GM18951 (cell line): ENCODE measurements around the gene ITGA11.

Experiments used
- POLR2A ChIP-seq: IDR thresholded peaks from 4 replicates; pipeline ENCODE4 v1.6.1; 2011; ENCODE audit warnings: mild to moderate bottlenecking; ENCODE audit not compliant: insufficient read length, insufficient read depth; ENCODE audit errors: extremely low read depth
- in situ Hi-C: fragments of 300-500 bp; cut with MboI; formaldehyde crosslinking; loops from one replicate; pipeline ENCODE4 v1.12.0; 2022; ENCODE audit warnings: low sequenced_read_pairs, mixed read lengths, inconsistent platforms; ENCODE audit not compliant: unreplicated experiment

The ITGA11 gene, protein sequence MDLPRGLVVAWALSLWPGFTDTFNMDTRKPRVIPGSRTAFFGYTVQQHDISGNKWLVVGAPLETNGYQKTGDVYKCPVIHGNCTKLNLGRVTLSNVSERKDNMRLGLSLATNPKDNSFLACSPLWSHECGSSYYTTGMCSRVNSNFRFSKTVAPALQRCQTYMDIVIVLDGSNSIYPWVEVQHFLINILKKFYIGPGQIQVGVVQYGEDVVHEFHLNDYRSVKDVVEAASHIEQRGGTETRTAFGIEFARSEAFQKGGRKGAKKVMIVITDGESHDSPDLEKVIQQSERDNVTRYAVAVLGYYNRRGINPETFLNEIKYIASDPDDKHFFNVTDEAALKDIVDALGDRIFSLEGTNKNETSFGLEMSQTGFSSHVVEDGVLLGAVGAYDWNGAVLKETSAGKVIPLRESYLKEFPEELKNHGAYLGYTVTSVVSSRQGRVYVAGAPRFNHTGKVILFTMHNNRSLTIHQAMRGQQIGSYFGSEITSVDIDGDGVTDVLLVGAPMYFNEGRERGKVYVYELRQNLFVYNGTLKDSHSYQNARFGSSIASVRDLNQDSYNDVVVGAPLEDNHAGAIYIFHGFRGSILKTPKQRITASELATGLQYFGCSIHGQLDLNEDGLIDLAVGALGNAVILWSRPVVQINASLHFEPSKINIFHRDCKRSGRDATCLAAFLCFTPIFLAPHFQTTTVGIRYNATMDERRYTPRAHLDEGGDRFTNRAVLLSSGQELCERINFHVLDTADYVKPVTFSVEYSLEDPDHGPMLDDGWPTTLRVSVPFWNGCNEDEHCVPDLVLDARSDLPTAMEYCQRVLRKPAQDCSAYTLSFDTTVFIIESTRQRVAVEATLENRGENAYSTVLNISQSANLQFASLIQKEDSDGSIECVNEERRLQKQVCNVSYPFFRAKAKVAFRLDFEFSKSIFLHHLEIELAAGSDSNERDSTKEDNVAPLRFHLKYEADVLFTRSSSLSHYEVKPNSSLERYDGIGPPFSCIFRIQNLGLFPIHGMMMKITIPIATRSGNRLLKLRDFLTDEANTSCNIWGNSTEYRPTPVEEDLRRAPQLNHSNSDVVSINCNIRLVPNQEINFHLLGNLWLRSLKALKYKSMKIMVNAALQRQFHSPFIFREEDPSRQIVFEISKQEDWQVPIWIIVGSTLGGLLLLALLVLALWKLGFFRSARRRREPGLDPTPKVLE

DNA sequence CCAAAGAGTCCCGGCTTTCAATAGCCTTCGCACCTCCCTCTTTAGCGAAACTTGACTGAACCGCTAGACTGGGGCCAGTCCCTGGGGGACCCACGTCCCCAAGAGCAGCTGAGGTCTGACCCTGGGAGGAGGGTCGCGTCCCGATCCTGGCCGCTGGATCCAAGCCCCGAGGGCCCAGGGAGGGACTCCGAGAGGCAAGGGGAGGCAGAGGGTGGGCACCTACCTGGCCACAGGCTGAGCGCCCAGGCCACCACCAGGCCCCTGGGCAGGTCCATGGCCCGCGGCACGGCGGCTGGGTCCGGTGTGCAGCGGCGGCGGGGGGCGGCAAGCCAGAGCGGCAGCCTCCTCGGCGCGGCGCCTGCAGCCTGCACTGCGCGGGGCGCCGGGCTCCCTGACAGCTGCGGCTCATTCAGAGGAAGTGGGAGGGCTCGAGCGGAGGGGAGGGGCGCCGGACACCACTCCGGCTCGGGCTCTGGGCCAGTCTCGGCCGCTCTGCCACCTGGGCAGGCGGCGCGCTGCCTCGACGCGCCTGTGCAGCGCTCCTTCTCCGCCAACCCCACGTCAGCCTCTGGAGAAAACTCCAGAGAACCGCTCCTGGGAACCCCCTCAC lies at the start of gene ITGA11:
Gene ITGA11, minus strand, starts transcription at position 372 of the 610 bp plus-strand sequence. Its CDS starts 97 bp downstream, at position 275.
- in situ Hi-C loops, result no loop called here

DNA sequence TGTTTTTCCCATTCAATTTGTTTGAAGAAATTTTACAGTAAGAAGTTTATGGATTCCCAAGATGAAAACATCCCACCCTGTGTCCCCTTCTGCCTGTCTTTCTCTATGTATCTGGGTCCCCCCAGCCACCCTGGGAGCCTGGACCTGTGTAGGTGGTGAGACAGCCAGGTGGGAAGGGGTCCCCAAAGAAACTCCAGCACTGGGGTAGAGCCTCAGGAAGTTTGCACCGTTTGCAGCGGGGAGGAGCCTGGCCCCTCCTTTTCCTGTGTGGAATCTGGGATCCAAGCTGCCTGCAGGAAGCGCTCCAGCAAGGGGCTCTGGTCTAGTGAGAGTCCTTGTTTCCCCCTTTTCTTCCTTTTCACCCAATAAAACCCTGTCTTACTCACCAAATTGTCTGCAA lies 49.4 kb upstream of the ITGA11 start:
- in situ Hi-C loops, result no loop called here
- TF ChIP-seq POLR2A, result no peak

More for the DNA sequence above, at the start of gene ITGA11:
- TF ChIP-seq POLR2A, result no peak

DNA sequence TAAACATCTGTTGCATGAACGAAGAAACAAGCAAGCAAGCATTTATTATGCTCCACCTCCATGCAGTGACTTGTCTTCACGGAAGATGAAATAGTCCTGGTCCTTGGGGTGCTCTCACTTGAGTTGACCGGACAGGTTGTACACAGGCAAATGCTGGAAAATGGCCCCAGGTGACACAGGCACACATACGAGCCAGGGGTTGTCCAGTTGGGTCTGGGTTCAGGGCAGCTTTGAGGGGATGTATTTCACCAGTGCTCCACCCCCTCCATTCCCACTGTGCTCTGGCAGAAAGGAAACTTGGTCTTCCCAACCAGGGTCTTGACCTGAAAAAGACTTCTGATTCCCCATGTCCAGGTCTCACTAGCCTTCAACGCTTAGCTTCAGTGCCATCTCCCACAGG lies 48.3 kb upstream of the ITGA11 start:
- in situ Hi-C loops, result no loop called here
- no peak for TF ChIP-seq POLR2A

DNA sequence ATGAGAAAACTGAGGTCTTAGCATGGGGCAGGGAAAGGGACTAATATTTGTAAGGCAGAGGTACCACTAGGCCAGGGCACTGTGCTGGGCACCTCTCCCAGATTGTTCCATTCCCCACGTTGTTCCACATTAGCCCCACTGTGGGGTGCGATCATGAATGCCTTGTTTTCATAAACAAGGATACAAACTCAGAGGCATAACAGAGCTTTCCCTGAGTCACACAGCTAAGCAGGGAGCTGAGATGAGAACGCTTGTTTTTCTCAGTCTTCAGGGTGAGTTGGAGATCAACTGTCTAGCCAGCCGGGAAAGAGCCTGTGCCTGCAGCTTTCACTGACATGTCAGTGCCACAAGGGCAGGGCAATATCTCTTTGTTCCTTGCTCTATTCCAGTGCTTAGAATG lies 47.9 kb upstream of the ITGA11 start:
- in situ Hi-C loops, result no loop called here
- TF ChIP-seq POLR2A, result no peak

DNA sequence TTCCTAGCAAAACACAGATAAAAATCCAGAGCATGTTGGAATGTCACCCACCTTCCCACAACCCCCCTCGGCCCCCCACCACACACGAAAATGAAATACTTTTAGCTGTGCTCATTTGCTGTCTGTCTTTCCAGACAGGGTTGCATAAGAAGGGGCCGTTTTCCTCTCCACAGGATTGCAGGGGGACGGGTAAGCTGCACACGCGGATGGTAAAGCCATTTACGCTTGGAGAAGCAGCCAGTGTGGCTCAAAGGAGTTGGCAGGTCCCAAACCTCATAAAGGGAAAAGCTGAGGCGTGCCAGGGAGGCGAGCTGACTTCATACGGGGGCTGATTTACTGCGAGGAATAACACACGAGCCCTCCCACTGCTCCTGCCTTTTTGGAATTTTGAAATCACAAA lies 47.4 kb upstream of the ITGA11 start:
- in situ Hi-C loops, result no loop called here
- no peak for TF ChIP-seq POLR2A

DNA sequence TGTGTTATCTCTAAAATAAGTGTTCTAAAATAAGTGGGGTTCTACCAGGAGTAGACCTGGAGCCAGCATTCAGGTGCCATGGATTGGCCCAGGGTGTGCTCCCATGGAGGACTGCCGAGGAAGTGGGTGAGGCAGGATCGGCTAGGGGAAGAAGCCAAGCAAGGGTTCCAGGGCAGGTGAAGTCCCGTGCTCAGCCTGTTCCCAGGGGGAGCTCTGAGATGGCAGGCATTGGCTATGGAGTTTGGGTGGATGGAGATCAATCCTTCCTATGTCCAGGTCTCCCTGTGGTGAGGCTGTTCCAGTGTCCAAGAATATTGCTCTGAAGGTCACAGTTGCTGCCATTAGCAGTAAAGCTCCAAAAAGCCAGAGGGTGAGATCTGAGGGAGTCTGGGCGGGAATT lies 46.9 kb upstream of the ITGA11 start:
- TF ChIP-seq POLR2A, result no peak
- in situ Hi-C loops, result no loop called here

DNA sequence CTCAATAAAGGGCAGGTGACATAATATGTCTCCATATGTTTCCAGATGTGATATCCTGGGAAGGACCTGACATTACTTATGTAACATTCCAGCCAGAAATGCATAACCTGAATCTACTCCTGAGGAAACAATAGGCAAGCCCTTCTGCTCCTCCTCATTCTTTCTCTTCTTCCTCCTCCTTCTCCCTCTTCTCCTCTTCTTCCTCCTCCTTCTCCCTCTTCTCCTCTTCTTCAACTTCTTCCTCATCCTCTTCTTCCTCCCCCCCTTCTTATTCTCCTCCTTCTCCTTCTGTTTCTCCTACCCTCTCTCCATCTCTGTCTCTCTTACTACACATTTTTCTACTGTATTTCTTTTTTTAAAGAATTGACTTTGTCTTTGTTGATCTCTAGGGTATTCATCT lies 43.5 kb upstream of the ITGA11 start:
- no peak for TF ChIP-seq POLR2A
- in situ Hi-C loops, result no loop called here

DNA sequence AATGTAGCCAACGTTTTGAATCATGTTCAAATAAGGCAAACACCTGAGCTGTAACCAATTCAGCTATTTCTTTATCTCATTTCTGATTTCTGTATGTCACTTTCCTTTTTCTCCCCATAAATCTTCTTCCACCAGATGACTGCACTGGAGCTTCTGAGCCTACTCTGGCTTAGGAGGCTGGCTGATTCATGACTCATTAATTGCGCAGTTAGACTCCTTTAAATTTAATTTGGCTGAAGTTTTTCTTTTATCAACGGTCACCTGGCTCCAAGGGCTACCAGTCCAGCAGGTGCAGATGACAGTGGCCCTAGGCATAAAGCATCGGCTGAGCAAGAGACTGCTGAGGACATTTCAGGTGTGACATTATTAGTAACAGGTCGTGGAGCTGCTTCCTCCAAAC lies 39.6 kb upstream of the ITGA11 start:
- in situ Hi-C loops, result no loop called here
- TF ChIP-seq POLR2A, result no peak

DNA sequence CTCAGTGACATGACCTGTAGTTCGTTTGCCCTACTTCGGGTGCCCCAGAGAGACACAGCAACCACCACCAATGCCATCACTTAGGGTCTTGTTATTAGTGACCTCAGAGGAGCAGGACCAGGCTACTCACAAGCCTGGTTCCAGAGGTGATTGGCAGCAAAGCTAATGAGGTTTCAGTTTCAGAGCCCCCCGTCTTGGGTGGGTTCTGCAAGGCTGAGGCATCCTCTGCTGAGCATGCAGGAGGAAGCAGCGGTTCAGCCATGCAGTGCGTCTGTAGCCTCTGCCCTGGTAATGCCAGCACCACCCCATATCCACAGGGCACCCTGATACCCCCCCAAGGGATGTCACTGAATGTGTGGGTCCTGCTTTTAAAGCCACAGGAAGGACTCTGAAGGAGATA lies 39.0 kb upstream of the ITGA11 start:
- no peak for TF ChIP-seq POLR2A
- in situ Hi-C loops, result no loop called here

DNA sequence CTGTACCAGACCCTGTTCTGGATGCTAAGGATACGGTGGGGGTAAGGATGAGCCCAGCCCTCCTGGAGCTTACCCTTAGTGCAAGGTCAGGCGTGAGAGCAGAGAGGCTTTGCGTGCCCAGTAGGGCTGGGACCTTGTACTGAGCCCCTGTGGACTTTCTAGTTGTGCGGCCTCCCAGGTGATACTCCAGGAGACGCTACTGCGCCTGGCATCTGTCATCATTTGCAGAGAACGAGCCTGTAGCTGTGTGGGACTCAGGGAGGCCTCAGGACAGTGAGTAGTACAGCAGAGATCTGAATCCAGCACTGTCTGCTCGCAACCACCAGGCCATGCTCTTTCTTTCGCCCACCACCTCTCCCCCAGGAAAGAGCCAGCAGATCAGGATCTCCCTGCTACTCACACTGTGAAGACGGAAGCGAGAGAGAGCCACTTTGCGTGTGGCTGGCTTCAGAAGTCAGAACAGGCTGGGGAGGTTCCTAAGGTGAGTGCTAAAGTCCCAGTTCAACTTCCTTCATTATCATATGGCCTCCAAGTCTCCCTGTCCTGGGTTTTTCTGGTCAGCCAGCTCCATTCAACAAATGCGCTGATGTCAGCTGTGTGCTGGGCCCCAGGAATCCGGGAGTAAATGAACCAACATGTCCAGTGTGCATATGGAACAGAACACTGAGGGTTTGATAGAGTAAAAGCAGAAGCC lies 38.2 kb upstream of the ITGA11 start:
- TF ChIP-seq POLR2A, result no peak
- in situ Hi-C loops, result no loop called here

DNA sequence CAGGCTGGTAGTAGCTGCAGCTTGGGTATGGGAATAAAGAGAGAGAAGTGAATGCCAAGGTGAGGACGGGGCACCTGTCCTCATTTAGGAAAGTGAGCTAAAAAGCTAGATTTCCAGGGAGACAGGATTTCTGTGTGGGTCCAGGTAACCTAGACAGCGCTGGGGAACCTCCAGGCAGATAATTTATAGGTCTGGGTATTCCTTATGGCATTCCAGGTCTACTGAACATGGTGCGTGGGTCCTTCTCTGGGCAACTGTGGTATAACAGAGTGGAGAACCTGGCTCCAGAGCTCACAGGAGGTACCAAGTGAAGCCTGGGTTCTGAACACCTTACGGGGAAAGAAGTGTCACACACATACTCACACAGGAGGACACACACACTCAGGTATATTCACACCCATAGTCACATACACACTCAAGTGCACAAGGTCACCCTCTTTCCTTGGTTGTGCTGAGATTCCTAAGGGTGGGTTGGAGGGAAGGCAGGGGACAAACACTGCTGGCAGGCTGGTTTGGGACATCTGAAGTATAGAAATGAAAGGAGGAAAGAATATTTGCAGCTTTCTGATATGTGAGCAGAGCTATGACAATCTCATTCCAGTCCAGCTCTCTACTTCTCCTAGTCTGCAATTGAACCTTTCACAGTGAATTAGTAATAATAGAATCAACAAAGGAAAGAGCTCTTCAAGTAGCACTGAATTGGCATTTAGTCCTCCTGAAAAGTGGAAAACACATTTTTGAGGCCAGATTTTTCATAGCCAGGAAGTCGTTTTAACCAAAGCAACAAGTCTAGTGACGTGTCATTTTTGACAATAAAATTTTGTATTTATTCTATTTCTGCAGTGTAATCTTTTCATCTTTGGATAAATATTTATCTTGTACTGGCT lies 37.4 kb upstream of the ITGA11 start:
- no peak for TF ChIP-seq POLR2A
- in situ Hi-C loops, result no loop called here
